Suprapubic skin (tissue), 4 donors: Measurements from ENCODE around the gene COL8A1.

Source experiments
- EP300 ChIP-seq: sonication (generic); formaldehyde crosslinking; IDR thresholded peaks from one replicate; pipeline ENCODE4 v1.6.1; 2017; ENCODE audit warnings: antibody characterized with exemption
- POLR2A ChIP-seq, 2 donors: fragments of 450-650 bp; IDR thresholded peaks; one replicate each; pipeline ENCODE4 v1.6.1; 2017; ENCODE audit warnings: antibody characterized with exemption in 2 of 2, mild to moderate bottlenecking in 2 of 2, moderate library complexity in 2 of 2
- POLR2AphosphoS5 ChIP-seq, 3 donors: sonication (generic); formaldehyde crosslinking; IDR thresholded peaks; one replicate each; pipeline ENCODE4 v1.6.1; 2017; ENCODE audit warnings: antibody characterized with exemption in 3 of 3
- TF ChIP-seq, protein P1 (sequence below), 2 donors: fragments of 200-600 bp in 1 of 2; fragments of 450-650 bp in 1 of 2; sonication (generic) in 1 of 2; IDR thresholded peaks; one replicate each; pipeline ENCODE4 v1.5.1; 2016 to 2019; ENCODE audit warnings: antibody characterized with exemption in 2 of 2, mild to moderate bottlenecking in 1 of 2, moderate library complexity in 1 of 2

DNA sequence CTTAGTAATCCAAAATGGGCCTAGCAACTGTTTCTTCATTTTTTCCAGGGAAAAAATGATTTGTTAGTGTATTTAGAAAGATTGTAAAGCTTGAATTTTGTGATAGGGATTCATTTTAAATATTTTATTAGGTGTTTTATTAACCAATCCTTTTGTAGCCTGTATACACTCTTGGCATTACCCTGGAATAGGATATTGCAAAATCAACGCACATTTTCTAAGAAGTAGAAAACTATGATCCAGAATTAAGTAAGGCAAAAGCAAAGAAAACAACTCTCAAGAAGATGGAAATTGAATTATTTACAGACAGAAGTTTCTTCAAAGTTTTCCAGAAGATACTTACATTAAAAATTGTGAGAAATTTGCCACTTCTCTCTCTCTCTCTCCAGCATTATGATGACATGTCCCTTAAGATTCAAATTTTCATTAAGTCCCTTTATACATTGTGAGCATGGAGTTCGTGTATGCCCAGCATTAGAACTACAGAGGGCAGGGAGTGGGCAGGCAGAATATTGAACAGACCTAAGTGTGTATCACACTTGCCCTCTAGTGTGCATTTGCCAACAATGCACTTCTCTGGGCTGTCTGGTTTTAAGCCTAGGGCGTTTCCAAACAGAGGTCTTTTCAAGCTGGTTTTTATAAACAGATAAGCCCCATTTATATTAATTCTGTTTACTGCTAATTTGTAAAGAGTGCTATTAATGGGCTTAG, 150.8 kb downstream of the COL8A1 start:
- TF ChIP-seq, protein P1, sequence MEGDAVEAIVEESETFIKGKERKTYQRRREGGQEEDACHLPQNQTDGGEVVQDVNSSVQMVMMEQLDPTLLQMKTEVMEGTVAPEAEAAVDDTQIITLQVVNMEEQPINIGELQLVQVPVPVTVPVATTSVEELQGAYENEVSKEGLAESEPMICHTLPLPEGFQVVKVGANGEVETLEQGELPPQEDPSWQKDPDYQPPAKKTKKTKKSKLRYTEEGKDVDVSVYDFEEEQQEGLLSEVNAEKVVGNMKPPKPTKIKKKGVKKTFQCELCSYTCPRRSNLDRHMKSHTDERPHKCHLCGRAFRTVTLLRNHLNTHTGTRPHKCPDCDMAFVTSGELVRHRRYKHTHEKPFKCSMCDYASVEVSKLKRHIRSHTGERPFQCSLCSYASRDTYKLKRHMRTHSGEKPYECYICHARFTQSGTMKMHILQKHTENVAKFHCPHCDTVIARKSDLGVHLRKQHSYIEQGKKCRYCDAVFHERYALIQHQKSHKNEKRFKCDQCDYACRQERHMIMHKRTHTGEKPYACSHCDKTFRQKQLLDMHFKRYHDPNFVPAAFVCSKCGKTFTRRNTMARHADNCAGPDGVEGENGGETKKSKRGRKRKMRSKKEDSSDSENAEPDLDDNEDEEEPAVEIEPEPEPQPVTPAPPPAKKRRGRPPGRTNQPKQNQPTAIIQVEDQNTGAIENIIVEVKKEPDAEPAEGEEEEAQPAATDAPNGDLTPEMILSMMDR (IDR thresholded peaks at IDR 0.05) = peak in 1 of 2 donors; percentile 35
- TF ChIP-seq POLR2AphosphoS5 (IDR thresholded peaks at IDR 0.05) (no peak), POLR2A (IDR thresholded peaks at IDR 0.05) (no peak), EP300 (no peak)
